Measurements from ENCODE around the gene NAA11.
"Not testable (repeated sequence)": the region's sequence is repeated elsewhere in the genome, so short reads cannot be mapped to it uniquely, and the experiment has no call there.

Gene NAA11

DNA sequence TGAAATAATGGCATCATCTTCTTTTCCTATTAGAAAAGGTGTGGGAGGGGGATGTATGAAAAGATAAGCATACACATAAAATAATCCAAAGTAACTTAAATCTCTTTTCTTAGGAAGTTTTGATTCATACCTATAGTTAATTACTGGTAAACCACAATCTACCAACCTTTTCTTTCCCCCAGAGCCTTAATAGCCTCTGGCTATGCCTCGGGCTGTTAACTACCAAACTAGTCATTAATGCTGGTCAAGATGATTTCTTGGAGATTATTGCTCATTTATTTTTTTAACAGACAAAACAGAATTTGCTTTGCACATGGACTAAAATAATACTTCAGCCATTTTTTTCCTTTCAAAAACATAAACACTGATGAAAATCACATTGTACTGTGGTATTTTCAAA, 16.9 kb downstream of the NAA11 start:
- no peak for DNase-seq (ENCODE audit: low read depth in 2 of 2)

DNA sequence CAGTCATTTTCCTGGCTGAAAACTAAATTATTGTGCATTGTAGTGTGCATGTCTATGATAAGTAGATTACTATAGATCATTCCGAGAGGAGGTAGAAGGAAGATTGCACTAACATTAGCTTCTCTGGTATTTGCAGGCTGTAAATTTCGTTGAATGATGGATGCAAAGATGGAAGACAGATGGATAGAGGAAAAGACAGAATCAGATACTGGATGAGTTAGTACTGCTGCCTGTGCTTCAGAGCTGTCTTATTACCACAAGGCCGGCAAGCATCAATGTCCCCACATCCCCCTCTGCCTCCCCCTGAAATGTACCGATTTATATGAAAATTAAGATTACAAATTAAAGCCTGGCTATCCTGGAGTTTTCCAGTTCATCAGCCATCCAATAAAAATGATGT, 17.7 kb downstream of the NAA11 start:
- no peak for DNase-seq (ENCODE audit: low read depth in 2 of 2)

DNA sequence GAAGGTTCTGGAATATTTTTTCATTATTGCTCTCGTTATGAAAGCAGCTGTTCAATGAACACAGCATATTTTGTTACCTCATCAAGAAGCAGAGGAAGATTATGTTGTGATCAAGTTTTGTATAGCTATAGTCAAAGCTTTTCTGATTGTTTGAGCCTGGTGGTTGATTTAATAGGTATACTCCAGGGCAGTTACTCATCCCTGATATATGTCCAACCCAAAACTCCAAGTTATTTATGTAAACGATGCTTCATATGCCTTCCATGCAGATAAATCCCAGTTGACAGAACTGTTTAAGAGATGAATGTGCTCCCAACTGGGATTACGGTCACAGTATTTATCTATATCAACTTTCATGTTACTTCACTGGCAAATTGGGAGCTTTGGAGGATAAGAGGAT, 19.1 kb downstream of the NAA11 start:
- no peak for DNase-seq (ENCODE audit: low read depth in 2 of 2)

DNA sequence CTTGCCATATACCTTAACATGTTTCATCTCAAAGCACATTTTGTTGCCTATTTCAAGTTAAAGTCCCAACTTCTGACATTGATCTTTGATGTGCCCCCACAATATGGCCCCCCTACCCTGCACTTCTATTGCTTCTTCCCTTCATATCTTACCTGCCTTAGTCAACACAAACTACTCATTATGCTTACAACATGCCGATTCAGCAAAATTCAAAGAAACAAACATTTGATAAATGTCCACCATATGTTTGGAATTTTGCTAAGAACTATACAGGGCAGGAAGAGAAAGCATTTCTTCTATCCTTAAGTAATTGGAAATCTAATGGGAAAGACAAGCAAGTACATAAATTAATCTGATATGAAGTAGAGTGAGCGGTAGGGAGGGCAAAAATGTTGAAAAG, 25.6 kb downstream of the NAA11 start:
- DNase-seq (ENCODE audit: low read depth in 2 of 2) = no peak

DNA sequence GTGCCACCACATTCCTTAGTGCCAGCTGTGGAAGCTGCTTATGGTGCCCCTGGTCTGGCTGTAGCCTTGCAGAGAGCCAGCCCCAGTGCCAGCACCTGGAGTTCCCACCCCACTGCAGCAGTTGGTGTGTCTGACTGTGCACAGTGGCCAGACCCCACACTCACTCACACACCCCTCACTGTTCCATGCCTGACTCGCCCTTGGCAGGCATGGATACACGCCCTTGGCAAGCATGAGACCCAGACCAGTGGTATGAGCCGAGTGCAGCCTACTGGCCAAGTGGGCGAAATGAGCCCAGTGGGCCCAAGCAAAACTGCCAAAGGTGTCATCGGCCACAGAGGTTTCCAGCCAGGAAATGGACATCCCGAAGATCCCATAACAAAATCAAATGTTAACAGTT, 27.4 kb downstream of the NAA11 start:
- no peak for DNase-seq (ENCODE audit: low read depth in 2 of 2)

DNA sequence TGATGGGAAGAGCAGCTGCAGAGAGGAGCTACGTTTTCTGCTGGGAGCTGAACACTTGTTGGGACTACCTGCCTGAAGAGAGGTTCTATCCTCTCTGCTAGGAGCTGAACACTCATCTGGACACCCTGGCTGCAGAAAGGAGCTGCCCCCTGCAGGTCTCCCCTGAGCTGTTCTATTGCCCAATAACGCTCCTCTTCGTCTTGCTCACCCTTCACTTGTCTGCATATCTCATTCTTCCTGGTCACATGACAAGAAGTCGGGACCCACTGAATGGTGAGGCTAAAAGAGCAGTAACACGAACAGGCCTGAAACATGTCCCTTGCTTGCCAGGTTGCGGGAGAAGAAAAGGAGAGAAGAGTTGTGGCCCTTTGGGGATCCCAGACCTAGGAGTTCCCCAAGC, 27.8 kb downstream of the NAA11 start:
- no peak for DNase-seq (ENCODE audit: low read depth in 2 of 2)

DNA sequence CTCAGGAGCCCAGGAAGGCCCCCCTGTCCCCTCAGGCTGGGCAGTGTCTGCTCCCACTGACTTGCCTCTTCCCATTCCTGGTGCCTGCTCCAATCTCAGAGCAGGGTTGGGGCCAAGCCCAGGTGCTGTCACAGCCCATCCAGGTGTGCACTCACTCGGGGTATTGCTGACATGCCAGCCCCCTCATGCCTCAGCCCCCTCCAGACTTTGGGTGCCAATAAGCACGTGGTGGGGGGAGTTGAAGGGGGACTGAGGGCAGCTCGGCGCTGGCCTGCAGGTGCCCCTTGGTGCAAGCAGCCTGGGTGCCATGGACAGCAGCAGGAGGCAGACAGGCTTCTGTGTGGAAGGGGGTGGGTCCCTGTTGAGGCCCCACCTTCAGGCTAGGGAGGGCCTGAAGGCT, 28.4 kb downstream of the NAA11 start:
- no peak for DNase-seq (ENCODE audit: low read depth in 2 of 2)

DNA sequence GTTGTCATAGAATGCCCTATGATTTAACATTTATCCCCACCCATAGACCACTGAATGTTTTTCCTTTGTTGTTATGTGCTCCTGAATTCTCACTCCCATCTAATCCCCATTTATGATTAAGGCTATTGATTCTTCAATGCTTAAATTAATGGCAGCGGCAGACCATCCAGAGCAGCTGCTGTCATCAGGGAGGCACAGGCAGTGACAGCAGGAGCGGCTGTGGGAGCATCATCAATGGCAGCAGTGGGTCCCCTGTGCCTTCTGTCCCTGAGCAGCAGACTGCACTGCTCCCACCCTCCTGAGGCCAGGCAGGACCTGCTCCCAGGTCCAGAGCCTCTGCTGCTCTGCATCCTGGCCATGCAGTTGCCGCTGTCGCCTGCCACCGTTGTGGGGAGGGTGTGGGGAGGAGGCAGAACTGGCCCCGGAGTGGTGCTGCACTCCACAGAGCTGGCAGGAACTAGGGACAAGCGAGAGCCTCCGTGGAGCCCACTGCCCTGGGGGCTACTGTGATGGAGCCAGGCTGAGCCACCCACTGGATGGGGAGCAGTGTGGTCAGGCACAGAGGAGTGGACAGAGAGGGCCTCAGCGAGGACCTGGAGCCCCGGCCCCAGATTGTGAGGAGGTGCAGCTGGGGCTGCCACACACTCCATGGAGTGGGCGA, 29.0 kb downstream of the NAA11 start:
- no peak for DNase-seq (ENCODE audit: low read depth in 2 of 2)

DNA sequence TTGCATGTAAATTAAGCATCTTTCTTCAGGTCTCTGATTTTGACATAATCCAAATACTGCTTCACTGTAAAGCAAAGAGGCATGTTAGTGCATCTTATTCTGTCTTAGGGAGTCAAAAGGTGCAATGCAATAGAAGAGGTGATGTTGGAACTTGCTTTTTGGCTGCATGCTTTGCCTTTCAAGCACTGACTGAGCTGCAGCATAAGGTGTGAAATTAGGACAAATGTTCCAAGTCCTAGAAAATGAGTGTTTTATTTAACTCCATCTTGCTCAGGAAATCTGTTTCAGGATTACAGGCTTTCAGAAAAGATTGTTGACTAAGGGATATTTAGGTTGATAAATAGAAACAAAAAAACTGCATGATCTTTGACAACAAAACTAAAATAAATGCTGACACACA, 30.8 kb downstream of the NAA11 start:
- no peak for DNase-seq (ENCODE audit: low read depth in 2 of 2)

DNA sequence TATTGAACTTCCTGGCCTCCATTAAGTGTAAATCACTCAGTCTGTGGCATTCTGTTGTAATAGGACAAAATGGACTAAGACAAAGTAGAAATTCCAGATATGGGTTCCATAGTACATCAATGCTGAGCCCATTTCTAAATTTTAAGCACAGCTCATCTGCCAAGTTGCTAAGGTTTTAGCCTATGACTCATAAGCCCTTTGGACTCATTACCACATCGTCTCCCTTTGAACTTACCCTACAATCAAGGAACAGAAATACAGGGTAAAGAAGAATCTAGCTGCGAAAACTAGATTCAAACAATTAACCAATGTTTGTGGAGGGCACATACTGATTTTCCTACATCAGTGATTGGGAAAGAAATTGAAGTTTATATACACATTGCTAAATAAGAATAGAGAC, 31.8 kb downstream of the NAA11 start:
- no peak for DNase-seq (ENCODE audit: low read depth in 2 of 2)

DNA sequence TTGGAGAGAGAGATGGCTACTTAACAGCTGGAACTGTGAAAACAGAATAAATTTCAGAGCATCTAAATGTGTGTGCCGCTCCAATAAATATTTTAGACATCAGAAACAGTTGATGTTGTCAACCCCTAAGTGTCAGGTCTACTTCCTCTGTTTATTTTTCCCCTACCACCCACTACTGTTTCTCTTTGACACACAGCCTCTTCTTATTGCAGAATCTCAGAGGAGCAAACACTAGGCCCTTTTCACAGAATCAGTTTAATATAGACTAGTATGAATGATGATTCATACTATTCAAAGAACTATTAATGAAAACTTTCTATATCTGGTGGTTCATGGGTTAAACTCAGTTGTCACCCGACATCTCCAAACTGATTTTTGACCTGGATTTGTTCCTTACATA, 33.9 kb downstream of the NAA11 start:
- no peak for DNase-seq (ENCODE audit: low read depth in 2 of 2)

DNA sequence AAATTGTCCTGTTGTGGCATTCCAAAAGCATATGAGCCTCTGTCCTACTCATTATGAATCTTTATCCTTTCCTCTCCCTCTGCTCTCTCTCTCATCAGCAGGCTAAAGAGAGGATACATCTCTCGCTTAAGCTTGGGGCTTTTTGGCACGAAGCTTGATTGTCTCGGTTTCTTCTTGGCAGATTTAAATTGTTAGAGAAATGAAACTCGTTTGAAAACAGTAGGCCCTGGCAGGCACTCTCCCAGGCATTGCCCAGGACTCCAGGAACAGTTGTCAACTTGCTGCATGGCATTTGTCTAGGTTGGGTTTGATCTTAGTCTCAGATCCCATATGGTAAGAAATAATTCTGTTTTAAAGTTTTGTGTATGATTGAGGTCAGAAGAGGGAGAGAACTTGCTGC, 35.5 kb downstream of the NAA11 start:
- no peak for DNase-seq (ENCODE audit: low read depth in 2 of 2)

DNA sequence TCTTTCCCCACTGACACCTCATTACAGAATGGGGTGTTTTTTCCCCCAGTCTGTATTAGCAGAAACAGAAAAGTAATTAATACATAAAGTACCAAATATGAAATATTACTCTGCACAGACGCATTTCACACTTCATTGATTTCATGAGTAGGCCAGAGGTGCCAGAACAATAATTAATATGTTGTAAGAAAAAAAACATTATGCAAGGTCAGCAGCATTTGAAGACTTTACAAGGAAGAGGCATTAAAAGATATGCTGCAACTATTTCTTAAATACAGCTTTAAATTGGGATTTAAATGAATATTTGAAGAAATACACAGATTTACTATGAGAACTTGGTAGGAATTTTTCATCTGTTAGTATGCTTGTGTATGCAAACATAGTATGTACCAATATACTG, 37.7 kb downstream of the NAA11 start:
- no peak for DNase-seq (ENCODE audit: low read depth in 2 of 2)

DNA sequence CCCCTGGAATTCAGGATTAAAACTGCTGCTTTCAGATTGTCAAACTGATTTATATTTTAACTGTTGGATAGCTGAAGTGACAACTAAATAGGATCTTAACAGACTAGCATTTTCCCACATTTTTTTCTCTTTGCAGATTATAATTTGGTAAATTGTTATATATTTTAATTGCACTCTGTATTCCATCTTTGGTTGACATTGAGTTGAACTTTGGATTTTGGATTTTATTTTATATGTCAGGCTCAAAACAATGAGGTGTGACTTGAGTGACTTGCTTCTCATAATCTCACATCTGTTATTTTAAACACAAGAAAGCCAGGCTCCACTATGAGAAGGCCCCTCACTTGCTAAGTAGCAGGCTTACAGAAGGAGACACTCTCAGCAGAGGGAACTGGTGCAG, 38.1 kb downstream of the NAA11 start:
- no peak for DNase-seq (ENCODE audit: low read depth in 2 of 2)

DNA sequence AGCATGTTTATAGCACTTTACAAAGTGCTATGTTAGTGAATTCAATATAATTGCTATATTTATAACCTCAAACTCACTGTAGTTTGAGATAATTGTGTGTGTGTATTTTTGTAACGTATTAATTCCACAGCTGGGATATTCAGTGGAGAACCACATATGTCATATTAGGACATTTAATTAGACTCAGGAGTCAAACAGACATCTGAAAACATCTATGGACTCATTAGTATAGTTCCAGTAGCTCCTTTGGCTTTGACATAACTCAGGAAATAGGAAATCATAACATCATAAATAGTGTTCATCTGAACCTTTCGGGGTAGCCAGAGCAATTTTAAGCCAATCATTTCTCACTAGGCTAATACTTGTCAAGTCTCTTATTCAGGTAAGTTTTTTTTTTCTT, 38.8 kb downstream of the NAA11 start:
- DNase-seq (ENCODE audit: low read depth in 2 of 2) = no peak

DNA sequence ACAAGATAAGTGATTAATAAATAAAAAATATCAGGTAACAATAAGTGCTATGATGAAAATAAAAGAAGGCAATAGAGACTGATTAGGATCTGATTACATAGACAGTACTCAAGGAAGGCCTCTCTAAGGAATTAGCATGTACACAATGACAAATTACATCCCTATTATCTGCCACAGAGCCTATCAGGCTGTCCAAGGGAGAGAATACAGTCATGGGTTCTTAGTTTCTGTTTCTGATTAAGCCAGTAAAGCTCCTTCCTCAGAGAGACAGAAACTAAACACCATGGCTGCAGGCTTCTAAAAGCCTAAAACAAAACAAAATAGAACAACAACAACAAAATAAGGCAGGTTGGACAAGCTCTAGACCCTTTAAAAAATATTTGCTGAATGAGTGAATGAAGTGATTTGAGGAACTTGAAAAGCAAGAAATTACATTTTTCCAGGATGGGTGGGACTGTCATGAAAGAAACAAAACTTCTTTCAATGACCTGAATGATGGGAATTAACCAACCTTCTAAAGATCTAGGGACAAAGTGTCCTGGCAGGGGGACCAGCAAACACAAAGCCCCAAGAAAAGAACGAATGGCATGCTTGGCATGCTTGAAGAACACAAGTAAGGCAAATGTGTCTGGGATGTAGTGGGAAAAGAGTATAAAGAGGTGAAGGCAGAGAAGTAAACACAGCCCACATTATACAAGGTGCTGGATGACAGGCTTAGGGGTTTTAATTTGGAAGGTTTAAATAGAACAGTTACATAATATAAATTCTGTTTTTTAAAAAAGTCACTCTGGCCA, 44.1 kb downstream of the NAA11 start:
- no peak for DNase-seq (ENCODE audit: low read depth in 2 of 2)

DNA sequence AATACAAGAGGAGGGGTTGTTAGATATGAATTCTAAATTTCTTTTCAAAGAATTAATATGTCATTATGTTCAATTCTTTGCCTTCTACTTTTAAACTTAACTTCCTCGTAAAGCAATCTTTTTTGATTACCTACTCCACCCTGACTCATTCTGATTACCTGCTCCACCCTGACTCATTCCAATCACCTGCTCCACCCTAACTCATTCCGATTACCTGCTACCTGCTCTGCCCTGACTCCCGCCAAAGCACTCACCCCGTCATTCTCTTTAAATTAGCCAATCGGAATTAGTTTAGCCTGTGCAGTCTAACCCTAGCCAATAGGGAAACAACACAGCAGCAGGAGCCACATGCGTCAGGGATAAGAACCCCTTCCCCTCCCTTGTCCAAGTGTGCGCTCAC, 48.4 kb downstream of the NAA11 start:
- DNase-seq (ENCODE audit: low read depth in 2 of 2) = not testable (repeated sequence)

DNA sequence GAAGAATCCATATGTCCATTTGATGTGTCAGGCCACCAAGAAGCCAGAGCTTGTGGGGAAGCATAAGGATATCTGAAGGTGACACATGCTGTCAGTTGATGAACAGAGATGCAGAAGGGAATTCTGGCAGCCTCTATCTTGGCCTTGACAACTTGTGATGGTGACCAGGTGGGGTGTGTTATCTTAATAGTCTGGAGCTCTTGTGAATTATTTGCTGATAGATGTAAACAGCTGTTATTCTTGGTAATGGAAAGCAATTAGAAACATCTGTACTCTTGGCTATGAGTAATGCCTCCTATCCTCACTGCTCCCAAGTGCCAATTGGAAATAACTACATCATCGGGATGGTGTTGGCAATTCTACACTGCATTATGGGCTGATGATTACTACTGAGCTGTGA, 51.9 kb downstream of the NAA11 start:
- no peak for DNase-seq (ENCODE audit: low read depth in 2 of 2)

DNA sequence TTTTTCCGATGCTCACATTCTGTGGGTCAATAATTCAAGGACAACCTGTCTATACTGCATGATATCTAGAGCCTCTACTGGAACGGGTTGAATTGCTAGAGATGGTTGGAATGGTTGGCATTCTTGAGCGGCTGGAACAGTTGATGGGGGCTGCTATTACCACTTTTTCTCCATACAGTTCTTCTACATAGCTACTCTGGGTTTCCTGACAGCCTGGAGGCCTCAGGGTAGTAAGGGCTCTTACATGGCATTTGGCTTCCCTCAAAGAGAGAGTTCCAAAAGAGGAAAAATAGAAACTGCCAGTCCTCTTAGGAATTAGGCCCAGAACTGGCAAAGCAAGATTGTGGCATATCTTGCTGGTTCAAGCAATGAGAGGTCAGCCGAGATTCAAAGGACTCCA, 53.1 kb downstream of the NAA11 start:
- DNase-seq (ENCODE audit: low read depth in 2 of 2) = no peak

DNA sequence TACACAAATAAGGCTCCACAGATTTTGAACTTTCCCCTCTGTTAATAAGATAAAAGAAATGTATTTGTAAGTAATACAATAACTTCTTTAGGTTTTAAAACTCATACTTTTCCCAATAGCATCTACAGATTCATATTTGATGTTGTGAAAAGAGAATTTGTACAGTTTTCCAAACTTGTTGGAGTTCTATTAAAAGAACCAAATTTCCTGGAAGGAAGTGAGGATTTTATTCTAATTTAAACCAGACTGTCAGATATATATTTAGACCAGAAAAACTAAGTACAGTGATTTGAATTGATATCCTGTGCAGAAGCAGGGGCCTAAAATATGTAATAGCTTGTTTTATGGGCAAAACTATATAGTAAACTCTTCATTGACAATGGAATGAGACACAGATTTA, 53.7 kb downstream of the NAA11 start:
- no peak for DNase-seq (ENCODE audit: low read depth in 2 of 2)

DNA sequence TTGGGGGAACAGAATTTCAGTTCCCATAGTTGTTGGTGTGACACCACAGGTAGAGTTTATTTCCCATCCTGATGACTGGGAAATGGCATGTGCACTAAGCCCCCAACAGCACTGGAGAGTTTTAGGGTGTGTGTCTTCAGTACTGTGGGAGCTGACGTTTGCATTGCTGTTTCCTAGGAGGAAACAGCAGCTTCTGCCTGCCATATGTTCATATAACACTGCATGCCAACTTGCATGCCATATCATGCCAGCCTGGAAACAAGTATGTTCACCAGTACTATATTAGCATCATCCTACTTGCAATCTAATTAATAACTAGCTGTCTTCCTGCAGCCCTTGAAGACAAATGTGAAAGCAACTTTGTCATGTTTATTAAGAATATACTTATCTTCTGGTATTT, 58.2 kb downstream of the NAA11 start:
- DNase-seq (ENCODE audit: low read depth in 2 of 2) = no peak

All from activated CD8-positive, alpha-beta memory T cell treated with anti-CD3 and anti-CD28 coated beads for 4 hours (primary cell).